Neural progenitor cell (in vitro differentiated cells): Measurements from ENCODE around the gene LTBP2. TPM values are rescaled to one million over a fixed set of nuclear protein-coding genes. Genes with fewer than 3 reads are reported as not detected.

Source experiments
- DNase-seq: peaks from one replicate; pipeline ENCODE4 v3.0.0-alpha.2; 2016; ENCODE audit warnings: low spot score
- H2AFZ ChIP-seq: fragments of 200-600 bp; sonication (generic); replicated peaks from 2 replicates; pipeline ENCODE4 v1.6.1; 2016; ENCODE audit warnings: antibody characterized with exemption
- H3F3A ChIP-seq: fragments of 200-600 bp; sonication (generic); 2 replicates; pipeline ENCODE4 v1.6.1; 2016; ENCODE audit warnings: antibody characterized with exemption, low read depth
- H3K27ac ChIP-seq: fragments of 200-600 bp; sonication (generic); 2 replicates; pipeline ENCODE4 v1.5.1; 2016; ENCODE audit warnings: mild to moderate bottlenecking
- H3K27me3 ChIP-seq: fragments of 200-600 bp; sonication (generic); 2 replicates; pipeline ENCODE4 v1.6.1; 2016; ENCODE audit warnings: mild to moderate bottlenecking, moderate library complexity
- H3K36me3 ChIP-seq: fragments of 200-600 bp; sonication (generic); 2 replicates; pipeline ENCODE4 v1.5.1; 2016
- H3K4me1 ChIP-seq: fragments of 200-600 bp; sonication (generic); 2 replicates; pipeline ENCODE4 v1.6.1; 2016; ENCODE audit warnings: mixed run types
- H3K4me2 ChIP-seq: fragments of 200-600 bp; sonication (generic); 2 replicates; pipeline ENCODE4 v1.6.1; 2016
- H3K4me3 ChIP-seq: fragments of 200-600 bp; sonication (generic); 2 replicates; pipeline ENCODE4 v1.5.1; 2016
- H3K79me2 ChIP-seq: fragments of 200-600 bp; sonication (generic); 2 replicates; pipeline ENCODE4 v1.6.1; 2016; ENCODE audit warnings: low read depth
- H3K9ac ChIP-seq: fragments of 200-600 bp; sonication (generic); 2 replicates; pipeline ENCODE4 v1.6.1; 2016
- H3K9me3 ChIP-seq: fragments of 200-600 bp; sonication (generic); 2 replicates; pipeline ENCODE4 v1.5.1; 2016; ENCODE audit warnings: low read depth
- H4K20me1 ChIP-seq: fragments of 200-600 bp; sonication (generic); 2 replicates; pipeline ENCODE4 v1.6.1; 2016; ENCODE audit warnings: low read depth
- H3K27ac Mint-ChIP-seq: 3 replicates; pipeline ENCODE4 v1.8.0; 2021; ENCODE audit warnings: mixed read lengths
- H3K27me3 Mint-ChIP-seq: 2 replicates; pipeline ENCODE4 v1.8.0; 2022; ENCODE audit warnings: low read depth, mild to moderate bottlenecking, inconsistent platforms, moderate library complexity, mixed read lengths; ENCODE audit not compliant: insufficient read depth
- H3K36me3 Mint-ChIP-seq: 3 replicates; pipeline ENCODE4 v1.8.0; 2021; ENCODE audit warnings: mixed read lengths
- H3K4me1 Mint-ChIP-seq: 3 replicates; pipeline ENCODE4 v1.8.0; 2021; ENCODE audit warnings: mixed read lengths
- H3K4me3 Mint-ChIP-seq: 3 replicates; pipeline ENCODE4 v1.8.0; 2021; ENCODE audit warnings: mild to moderate bottlenecking, moderate library complexity, mixed read lengths
- H3K9me3 Mint-ChIP-seq: 3 replicates; pipeline ENCODE4 v1.8.0; 2020; ENCODE audit warnings: mixed read lengths
- EZH2 ChIP-seq: fragments of 200-600 bp; sonication (generic); IDR thresholded peaks from 2 replicates; pipeline ENCODE4 v1.6.1; 2017; ENCODE audit warnings: antibody characterized with exemption, mild to moderate bottlenecking, moderate library complexity
- EZH2phosphoT487 ChIP-seq: fragments of 200-600 bp; sonication (generic); IDR thresholded peaks from 2 replicates; pipeline ENCODE4 v1.6.1; 2017; ENCODE audit warnings: antibody characterized with exemption
- total RNA-seq: library from RNA; depleted of rRNA; stranded (reverse); fragments of >200 nt; gene quantifications from 2 replicates; pipeline ENCODE4 v1.2.3, GENCODE V29; 2015; ENCODE audit warnings: low replicate concordance
- TF ChIP-seq, protein P1 (sequence below): fragments of 200-600 bp; sonication (generic); IDR thresholded peaks from 2 replicates; pipeline ENCODE4 v1.5.1; 2017; ENCODE audit warnings: antibody characterized with exemption, mild to moderate bottlenecking

The LTBP2 gene
- total RNA-seq, 1 donor from 2014 or later, result 0.43 TPM

DNA sequence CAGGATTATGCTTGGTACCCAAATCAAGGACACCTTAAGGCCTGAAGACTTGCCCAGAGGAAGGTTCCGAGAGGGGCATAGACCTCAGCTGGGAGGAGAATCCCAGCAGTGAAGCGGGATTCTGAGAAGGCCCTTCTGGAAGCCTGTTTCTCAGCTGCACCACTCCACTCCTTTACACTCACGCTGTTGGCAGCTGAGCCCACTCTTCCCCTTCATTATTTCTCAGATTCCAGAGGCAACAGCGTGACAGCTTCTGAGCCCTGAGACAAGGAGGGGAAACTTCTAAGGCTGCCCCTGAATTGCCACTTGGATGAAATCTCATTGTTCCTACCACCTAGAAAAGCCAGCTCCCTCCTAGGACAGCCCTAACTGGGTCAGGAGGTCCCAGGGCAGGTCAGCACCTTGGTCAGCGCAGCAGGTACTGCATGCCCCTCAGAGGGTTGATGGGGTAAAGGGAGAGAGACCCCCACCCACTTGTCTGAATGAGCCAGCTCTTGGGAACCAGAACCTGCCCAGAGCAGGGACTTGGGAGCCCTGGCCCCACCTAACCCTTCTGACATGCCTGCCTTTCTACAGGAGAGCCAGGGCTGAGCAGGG lies 64.6 kb downstream of the LTBP2 start:
- Mint-ChIP-seq H3K4me3 (no peak overlapping the region), H3K27ac (no peak overlapping the region), H3K27me3 (peaks cover 7% of the 10 kb centered on the region), H3K36me3 (no peaks in the 10 kb centered on the region), H3K9me3 (no peaks in the 10 kb centered on the region), H3K4me1 (peaks cover 14% of the 10 kb centered on the region)
- Histone ChIP-seq H3K4me1 (peaks cover 12% of the 10 kb centered on the region), H3K27me3 (no peaks in the 10 kb centered on the region), H2AFZ (no peak overlapping the region), H3K4me3 (no peak overlapping the region), H3K4me2 (no peak overlapping the region), H3K27ac (no peak overlapping the region), H3F3A (no peaks in the 10 kb centered on the region), H3K9me3 (no peaks in the 10 kb centered on the region), H4K20me1 (no peaks in the 10 kb centered on the region), H3K36me3 (no peaks in the 10 kb centered on the region), H3K9ac (no peak overlapping the region), H3K79me2 (no peaks in the 10 kb centered on the region)
- peak; percentile 44 for DNase-seq
- TF ChIP-seq, protein P1, sequence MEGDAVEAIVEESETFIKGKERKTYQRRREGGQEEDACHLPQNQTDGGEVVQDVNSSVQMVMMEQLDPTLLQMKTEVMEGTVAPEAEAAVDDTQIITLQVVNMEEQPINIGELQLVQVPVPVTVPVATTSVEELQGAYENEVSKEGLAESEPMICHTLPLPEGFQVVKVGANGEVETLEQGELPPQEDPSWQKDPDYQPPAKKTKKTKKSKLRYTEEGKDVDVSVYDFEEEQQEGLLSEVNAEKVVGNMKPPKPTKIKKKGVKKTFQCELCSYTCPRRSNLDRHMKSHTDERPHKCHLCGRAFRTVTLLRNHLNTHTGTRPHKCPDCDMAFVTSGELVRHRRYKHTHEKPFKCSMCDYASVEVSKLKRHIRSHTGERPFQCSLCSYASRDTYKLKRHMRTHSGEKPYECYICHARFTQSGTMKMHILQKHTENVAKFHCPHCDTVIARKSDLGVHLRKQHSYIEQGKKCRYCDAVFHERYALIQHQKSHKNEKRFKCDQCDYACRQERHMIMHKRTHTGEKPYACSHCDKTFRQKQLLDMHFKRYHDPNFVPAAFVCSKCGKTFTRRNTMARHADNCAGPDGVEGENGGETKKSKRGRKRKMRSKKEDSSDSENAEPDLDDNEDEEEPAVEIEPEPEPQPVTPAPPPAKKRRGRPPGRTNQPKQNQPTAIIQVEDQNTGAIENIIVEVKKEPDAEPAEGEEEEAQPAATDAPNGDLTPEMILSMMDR, result no peak
- no peak for TF ChIP-seq EZH2phosphoT487
- TF ChIP-seq EZH2, result no peak

DNA sequence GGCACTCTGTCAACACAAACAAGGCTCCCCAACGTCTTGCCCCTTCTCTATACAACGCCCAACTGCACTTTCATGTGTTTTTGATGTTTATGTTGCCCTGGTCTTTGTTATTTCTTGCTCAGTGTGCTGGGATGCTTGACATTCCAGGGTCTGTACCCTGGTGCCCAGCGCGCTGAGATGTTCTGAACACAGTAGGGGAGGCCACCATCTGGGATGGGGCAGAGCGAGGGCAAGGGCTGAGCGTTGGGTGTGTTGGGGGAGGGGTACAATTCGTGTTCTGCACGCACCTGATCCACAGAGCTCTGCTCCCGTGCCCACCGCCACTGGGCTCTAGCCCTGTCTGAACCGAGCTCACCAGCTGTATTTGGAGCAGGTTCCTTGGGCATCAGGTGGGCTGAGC lies 65.6 kb downstream of the LTBP2 start:
- H3K27ac Mint-ChIP-seq, result no peak overlapping the region
- Histone ChIP-seq H3K9me3 (no peaks in the 10 kb centered on the region), H4K20me1 (no peaks in the 10 kb centered on the region), H3K4me3 (no peak overlapping the region), H3F3A (no peaks in the 10 kb centered on the region), H3K27me3 (no peaks in the 10 kb centered on the region), H3K9ac (no peak overlapping the region), H3K4me2 (no peak overlapping the region), H3K36me3 (no peaks in the 10 kb centered on the region), H2AFZ (no peak overlapping the region), H3K79me2 (no peaks in the 10 kb centered on the region), H3K27ac (no peak overlapping the region), H3K4me1 (peaks cover 5% of the 10 kb centered on the region)
- no peak for DNase-seq
- peaks cover 2% of the 10 kb centered on the region for H3K27me3 Mint-ChIP-seq
- no peak for TF ChIP-seq EZH2phosphoT487
- TF ChIP-seq, protein P1, result no peak
- no peak for TF ChIP-seq EZH2
- H3K4me3 Mint-ChIP-seq, result no peak overlapping the region
- H3K36me3 Mint-ChIP-seq, result no peaks in the 10 kb centered on the region
- H3K9me3 Mint-ChIP-seq, result no peaks in the 10 kb centered on the region
- peaks cover 14% of the 10 kb centered on the region for H3K4me1 Mint-ChIP-seq

DNA sequence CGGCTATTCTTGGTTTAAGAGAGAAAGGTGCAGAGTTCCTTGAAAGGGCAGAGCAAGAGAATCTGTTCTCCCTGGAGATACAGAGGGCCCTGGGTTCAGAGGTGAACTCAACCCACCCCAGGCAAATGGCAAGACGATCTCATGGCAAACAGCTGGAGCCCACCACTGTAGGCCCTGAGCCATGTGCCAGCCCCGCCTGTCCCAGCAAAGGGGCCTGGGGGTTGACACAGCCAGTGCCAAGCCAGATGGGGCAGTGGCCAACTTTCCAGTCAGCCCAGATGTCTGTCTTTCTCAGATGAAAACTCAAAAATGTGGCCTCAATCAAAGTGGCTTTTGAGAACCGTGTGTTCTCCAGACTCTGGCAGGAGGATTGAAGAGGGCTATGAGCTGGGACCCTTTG lies 66.7 kb downstream of the LTBP2 start:
- TF ChIP-seq EZH2phosphoT487 (no peak), EZH2 (no peak)
- TF ChIP-seq, protein P1, result no peak
- no peaks in the 10 kb centered on the region for H3K36me3 Mint-ChIP-seq
- Histone ChIP-seq H3K36me3 (no peaks in the 10 kb centered on the region), H3K4me2 (no peak overlapping the region), H3F3A (no peaks in the 10 kb centered on the region), H4K20me1 (no peaks in the 10 kb centered on the region), H3K4me1 (peaks cover 3% of the 10 kb centered on the region), H3K9ac (no peak overlapping the region), H3K79me2 (no peaks in the 10 kb centered on the region), H2AFZ (no peak overlapping the region), H3K27me3 (no peaks in the 10 kb centered on the region), H3K9me3 (no peaks in the 10 kb centered on the region), H3K27ac (no peak overlapping the region), H3K4me3 (no peak overlapping the region)
- H3K4me1 Mint-ChIP-seq, result peaks cover 12% of the 10 kb centered on the region
- no peaks in the 10 kb centered on the region for H3K9me3 Mint-ChIP-seq
- H3K4me3 Mint-ChIP-seq, result no peak overlapping the region
- H3K27me3 Mint-ChIP-seq, result no peaks in the 10 kb centered on the region
- no peak overlapping the region for H3K27ac Mint-ChIP-seq
- no peak for DNase-seq
